HG03457 (cell line): ENCODE results near the gene FLT4.

Experiments used
- ATAC-seq: cut with Tn5 transposase; IDR thresholded peaks from one replicate; pipeline ENCODE4 v1.9.1; 2021; ENCODE audit warnings: moderate number of reproducible peaks; ENCODE audit not compliant: unreplicated experiment

FLT4 gene

DNA sequence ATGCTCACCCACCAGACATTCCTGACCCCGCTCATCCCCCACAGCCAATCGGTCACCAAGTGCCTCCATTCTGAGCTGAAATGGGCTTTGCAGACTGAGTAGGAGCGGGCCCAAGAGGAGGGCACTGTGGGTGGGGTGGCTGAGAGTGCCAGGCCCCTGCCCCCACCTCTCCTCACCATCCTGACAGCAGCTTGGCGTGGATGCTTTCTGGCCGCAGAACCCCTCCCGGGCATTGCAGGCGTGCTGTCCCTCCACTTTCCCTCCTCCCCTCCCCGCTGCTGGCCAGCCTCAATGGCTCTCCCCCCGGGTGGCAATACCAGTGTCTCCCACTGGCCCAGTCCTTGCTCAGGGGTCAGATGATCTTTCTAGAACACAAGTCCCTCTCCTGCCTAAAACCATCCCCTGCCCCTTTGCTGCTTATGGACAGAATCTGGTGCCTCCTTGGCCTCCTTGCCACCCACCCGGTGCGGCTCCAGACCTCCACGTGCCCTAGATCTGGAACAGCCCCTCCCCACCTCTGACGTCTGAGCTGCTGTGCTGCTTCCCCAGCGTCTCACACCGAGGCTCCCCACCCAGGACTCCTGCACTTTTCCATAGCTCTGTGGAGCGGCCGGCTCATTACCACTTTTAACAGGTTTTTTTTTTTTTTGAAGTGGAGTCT is 6.1 kb downstream of the FLT4 start:
- ATAC-seq = no peak

DNA sequence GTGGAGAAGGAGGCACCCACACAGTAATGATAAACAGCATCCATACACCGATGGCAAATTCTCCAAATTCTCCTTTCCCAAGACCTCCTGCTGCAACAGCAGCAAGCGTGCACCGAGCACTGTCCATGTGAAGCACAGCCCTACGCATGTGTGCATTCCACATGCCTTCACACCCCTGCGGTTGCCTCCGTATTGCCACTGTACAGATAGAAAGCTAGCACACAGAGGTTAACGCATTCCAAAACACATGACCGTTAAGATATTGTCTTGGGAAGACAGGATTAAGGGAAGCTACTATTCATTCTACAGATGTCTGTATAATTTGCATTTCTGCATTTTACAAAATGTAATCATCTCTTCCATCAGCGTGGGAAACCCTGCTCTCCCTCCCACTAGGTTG is 6.6 kb downstream of the FLT4 start:
- ATAC-seq = no peak

DNA sequence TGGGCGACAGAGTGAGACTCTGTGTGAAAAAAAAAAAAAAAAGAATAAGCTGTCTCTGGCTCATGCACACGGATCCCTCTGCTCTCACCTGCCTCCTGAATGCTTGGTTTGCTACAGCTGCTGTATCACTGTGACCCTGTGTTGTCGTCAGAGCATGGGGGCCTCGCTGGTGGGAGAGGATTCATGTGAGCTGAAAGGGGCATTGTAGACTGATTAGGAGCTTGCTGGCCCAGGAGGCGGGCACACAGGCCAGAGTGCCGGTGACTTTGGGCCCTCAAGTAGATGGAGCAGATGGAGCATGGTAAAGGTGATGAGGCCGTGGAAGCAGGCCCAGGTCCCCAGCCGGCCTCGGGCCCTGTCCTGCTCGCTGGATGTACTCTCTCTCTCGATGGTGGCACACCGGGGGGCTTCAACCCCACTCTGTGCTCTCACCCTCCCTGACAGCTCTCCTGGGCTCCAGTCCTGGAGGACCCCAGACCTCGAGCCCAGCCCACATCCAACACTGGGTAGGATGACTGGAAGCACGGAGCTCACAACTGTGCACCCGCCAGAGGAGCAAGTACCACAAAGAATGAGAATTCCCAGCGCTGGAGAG is 7.1 kb downstream of the FLT4 start:
- ATAC-seq = no peak

- no peak for ATAC-seq
These were observed 7.9 kb downstream of the FLT4 start for GRCh38 chr5:180641566-180641900.

- ATAC-seq = no peak
These were observed 8.4 kb downstream of the FLT4 start for GRCh38 chr5:180640861-180641565.

GRCh38 chr5:180640611-180640860 is 8.9 kb downstream of the FLT4 start:
- no peak for ATAC-seq

- ATAC-seq = no peak
These were observed 9.4 kb downstream of the FLT4 start for GRCh38 chr5:180639741-180640610.

DNA sequence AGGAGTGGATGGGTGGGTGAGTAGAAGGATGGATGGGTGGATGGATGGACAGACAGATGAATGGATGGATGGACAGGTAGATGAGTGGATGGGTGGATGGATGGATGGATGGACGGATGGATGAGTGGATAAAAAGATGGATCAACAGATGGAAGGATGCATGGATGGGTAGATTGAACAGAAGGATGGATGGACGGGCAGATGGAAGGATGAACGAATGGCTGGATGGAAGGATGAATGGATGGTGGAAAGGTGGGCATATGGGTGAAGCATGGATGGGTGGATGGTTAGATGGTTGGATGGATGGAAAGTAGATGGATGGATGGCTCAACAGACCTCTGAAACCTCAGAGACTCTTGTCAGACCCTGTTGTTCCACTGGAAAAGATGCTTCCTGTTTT is 10.1 kb downstream of the FLT4 start:
- ATAC-seq = no peak

GRCh38 chr5:180637962-180638680 is 11.3 kb downstream of the FLT4 start:
- ATAC-seq = no peak

DNA sequence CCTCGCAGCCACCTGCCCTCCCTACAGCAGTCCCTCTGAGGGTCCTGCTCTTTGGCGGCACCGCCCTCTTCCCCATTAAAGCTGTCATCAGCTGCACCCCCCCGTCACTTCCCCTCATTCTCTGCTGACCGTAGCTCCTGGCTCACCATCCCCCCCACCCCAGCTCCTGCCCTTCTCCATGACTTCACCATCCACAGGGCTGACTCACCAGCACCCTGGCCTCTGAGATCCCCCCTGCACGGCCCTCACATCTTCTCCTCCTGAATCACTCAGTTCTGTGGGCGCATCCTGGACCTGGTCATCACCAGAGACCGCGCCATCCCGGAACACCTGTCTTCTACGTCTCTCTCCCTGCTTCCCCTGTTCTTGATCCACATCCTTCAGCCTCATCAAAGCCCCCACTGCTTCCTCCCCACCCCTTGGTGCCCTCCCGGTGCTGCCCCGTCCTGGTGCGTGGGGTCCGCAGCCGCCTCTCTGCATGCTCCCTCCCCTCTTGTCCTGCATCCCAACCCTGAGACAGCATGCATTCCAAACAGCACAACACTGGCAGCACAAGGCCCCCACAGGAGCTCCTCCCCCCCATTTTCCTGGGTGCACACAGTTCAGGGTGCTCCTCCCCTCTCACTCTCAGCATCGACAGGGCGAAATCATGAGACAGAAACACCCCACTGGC is 12.9 kb downstream of the FLT4 start:
- no peak for ATAC-seq

DNA sequence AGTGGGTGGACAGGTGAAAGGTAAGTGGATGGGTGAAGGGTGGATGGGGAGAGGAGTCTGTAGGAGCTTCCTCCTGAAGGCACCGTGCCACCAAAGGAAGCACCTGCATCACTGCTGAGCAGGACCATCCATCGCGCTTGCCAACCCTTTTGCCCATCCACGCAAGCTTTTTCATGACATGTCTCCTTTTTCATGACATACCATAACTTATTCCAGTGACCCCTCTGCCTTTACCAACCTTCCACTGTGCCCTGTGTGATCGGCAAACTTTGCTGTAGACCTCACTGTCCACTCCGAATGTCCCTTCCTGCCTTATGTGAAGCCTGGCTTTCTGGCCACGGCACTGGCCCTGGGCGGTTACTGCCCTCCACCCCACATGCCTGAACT is 13.4 kb downstream of the FLT4 start:
- no peak for ATAC-seq

GRCh38 chr5:180633283-180634177 is 15.9 kb downstream of the FLT4 start:
- ATAC-seq = no peak

DNA sequence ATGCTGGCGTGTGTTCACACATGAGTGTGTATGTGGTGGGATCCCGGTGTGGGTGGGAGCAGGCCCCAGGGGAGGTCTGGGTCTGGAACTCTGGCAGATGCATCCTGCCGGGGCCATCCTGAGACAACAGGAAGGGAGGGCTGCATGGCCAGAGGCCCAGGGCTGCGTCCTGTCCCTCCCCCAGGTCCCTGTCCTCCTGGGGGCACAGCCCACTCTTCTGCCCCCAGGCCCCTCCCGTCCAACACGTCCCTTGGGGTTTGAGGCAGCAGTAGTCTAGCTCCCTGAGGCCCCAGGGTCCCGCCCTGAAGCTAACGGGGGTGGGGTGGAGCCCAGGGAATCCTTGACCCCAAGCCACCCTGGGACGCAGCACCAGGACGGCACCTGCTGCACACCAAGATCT is 16.6 kb downstream of the FLT4 start:
- ATAC-seq = no peak

- ATAC-seq = no peak
These were observed 17.6 kb downstream of the FLT4 start for GRCh38 chr5:180631549-180632383.

GRCh38 chr5:180630426-180630825 is 19.0 kb downstream of the FLT4 start:
- ATAC-seq = no peak

DNA sequence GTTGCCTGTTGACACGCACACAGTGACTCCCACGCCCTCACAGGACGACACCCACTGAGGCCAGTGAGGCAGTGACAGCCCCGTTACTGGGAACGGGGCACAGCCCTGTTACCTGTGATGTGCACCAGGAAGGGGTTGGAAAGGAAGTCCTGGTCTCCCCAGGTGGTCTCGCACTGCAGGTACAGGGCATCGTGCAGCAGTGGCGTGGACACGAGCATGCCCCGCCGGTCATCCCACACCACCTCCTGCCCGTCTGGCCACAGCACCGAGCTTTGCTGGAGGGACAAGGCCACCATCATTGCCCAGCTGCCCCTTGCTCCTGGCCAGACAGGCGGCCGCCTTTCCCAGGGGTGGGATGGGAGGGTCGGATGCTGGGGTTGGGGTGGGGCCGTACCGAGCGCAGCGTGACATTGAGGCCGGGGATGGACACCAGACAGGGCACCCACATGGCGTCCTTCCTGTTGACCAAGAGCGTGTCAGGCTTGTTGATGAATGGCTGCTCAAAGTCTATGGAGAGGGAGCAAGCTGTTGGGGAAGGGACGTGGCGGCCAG is 19.5 kb downstream of the FLT4 start:
- no peak for ATAC-seq

GRCh38 chr5:180628827-180629750 is 20.3 kb downstream of the FLT4 start:
- no peak for ATAC-seq
